Hematopoietic multipotent progenitor cell (in vitro differentiated cells): Measurements from ENCODE around the gene FFAR1. TPM values are rescaled to one million over a fixed set of nuclear protein-coding genes. Genes with fewer than 3 reads are reported as not detected.
"Not testable (repeated sequence)": the region's sequence is repeated elsewhere in the genome, so short reads cannot be mapped to it uniquely, and the experiment has no call there.

ENCODE experiments used
- DNase-seq, 3 donors: peaks; one replicate each; pipeline ENCODE4 v3.0.0-alpha.2; 2011 to 2015; ENCODE audit warnings: low read depth in 2 of 3, low spot score in 2 of 3
- total RNA-seq: library from RNA; depleted of rRNA; stranded (reverse); fragments of >200 nt; gene quantifications from one replicate; pipeline ENCODE4 v1.2.3, GENCODE V29; 2012

The FFAR1 gene
- total RNA-seq, 1 donor: 0.27 TPM

DNA sequence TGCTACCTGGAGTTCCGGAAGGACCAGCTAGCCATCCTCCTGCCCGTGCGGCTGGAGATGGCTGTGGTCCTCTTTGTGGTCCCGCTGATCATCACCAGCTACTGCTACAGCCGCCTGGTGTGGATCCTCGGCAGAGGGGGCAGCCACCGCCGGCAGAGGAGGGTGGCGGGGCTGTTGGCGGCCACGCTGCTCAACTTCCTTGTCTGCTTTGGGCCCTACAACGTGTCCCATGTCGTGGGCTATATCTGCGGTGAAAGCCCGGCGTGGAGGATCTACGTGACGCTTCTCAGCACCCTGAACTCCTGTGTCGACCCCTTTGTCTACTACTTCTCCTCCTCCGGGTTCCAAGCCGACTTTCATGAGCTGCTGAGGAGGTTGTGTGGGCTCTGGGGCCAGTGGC, 11.7 kb downstream of the FFAR1 start:
- not testable (repeated sequence) for DNase-seq

DNA sequence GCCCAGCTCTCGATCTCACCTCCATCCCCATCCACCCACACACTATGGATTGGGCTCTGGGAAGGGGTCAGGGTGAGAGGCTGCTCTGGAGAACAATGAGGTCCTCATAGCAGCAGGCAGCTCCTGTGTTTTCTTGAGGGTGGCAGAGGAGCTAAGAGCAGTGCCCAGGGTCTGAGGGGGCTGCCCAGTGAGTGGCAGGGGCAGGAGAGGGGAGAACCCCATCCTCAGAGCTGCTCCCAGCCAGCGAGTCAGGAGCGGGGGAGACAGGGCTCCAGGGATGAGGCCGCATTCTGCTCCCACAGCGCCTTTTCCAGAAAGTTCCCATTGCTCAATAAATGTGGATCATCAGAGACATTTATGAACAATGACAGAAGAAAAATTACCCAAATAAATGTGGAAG, 12.4 kb downstream of the FFAR1 start:
- DNase-seq: not testable (repeated sequence)

DNA sequence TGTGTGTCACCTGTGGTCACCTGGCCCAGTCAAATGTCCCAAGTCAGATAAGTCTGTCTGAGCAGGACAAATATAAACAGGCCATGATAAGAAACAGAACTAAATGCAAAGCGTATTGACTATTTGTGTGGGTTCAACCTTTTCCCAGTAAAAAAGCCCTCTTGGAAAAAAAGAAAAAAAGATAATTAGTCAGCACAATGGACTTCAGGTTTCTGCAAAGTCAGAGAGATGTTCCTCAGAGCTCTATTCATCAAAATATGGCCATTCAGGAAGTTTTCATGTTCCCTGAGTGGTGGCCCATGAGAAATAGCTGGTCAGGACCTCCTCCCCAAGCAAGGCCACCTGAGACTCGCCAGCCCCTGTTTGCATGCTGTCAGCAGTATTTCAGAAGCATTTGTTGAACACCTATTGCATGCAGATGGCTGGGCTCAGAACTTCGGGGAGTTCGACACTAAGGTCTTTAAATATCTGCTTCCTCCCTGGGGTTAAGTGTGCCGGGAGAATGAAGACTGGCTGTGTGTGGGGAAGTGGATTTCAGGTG, 13.2 kb downstream of the FFAR1 start:
- DNase-seq: no peak

DNA sequence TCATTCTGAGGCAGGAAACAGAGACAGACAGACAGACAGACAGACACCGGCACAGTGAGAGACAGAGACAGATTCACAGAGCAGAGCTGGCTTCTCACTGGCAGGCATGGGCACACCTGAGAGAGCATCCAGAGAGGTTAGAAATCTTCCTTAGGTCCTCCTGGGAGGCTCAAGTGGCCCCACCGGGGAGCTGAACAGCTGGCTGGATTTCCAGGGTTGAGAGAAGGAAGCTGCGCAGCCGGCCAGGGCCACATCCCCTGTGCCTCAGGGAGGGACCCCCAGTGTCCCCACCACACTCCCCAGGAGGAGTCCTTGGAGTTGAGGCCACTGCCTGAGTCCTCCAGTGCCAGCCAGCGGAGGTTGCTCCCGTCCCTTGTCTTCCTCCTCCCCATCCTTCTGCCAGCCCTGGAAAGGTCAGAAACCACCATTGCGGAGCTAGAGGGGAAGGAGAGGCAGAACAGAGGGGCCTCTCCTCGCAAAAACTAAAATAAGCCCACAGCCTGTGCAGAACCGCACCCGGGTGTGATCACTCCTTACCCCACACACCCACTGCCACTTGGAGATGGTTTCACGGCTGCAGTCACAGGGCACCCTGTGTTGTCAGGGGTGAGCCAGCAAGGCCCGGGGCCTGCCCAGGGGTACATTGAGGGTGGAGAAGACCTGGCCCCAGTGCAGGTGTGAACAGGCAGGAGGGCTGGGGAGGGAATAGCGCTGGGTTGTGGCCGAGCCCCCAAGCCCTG, 14.7 kb downstream of the FFAR1 start:
- no peak for DNase-seq

DNA sequence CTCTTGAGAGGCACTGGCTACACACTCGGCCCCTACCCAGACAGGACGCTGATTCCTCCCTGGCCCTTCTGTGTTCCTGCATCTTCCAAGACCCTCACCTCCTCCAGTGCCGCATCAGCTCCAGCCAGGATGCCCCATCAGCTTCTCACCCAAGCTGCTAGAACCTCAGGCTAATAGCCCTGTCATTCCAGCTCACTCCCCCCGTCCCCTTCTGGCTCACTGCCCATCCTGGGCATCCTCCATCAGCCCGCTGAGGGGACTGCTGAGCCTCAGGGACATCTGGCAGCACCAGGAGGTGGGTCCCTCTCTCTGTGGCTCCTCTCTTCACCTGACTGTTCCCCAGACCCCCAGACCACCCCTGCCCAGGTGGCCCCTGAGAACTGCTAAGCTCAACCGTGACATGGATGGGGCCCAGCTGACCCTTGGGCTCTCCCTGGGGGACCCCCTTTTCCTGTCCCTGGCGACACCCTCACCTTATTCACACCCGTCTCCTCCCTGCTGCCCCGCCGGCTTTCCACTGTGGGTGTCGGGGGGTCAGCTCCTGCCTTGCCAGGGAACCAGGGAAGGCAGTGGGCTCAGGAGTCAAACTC, 15.4 kb downstream of the FFAR1 start:
- no peak for DNase-seq

DNA sequence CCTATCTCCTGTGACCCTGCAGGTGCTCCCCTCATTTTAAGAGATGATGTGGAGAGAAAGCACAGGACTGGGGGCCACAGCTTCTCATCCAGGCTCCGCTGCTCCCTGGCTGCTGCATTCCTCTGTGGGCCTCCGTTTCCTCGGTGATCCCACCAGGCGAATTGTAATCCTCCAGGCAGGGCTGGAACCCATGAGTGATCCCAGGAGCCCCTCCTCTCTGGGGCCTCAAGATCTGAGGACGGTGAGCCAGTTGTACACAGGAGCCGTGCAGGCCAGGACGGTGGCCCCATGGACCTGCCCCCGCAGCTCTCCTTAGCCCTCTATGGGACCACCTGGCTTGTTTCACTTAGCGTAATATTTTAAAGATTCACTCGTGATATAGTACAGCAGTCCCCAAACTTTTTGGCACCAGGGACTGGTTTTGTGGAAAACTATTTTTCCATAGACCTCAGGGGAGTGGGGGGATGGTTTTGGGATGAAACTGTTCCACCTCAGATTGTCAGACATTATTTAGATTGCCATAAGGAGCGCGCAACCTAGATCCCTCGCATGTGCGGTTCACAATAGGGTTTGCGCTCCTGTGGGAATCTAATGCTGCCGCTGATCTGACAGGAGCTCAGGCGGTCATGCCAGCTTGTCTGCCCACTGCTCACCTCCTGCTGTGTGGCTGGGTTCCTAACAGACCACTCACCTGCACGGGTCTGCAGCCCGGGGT, 16.2 kb downstream of the FFAR1 start:
- no peak for DNase-seq

DNA sequence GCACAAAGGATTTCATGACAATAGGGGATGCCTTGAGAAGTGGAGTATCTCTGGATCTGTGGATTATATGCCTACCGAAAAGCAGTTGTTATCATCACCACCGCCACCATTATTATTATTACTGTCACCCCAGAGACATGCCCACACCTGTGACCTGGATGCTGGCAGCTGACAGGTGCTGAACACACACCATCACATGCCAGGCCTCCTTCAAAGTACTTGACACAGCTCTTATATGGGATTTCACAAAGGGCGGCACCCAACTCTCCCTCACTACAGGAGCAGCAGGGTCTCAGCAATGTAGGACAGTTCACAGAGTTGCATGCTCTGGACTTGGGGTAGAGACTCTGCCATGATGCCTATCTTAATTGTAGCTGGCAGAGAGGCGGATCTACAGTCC, 17.6 kb downstream of the FFAR1 start:
- no peak for DNase-seq

DNA sequence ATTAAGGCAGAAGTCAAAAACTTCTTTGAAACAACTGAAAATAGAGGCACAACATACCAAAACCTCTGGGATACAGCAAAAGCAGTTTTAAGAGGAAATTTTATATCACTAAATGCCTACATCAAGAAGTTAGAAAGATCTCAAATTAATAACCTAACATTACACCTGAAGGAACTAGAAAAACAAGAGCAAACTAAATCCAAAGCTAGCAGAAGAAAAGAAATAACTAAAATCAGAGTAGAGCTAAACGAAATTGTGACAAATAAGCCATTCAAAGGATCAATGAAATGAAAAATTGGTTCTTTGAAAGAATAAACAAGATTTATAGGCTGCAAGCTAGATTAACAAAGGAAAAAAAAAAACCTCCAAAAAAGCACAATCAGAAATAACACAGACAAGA, 20.7 kb downstream of the FFAR1 start:
- DNase-seq: no peak

DNA sequence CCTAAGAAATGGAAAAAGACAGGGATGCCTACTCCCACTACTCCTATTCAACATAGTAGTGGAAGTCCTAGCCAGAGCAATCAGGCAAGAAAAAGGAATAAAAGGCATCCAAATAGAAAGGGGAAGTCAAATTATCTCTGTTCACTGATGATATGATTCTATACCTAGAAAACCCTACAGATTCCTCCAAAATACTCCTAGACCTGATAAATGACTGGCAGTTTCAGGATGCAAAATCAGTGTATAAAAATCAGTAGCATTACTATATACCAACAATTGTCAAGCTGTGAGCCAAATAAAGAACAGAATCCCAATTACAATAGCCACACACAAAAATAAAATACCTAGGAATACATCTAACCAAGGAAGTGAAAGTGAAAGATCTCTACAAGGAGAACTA, 21.8 kb downstream of the FFAR1 start:
- DNase-seq: no peak

DNA sequence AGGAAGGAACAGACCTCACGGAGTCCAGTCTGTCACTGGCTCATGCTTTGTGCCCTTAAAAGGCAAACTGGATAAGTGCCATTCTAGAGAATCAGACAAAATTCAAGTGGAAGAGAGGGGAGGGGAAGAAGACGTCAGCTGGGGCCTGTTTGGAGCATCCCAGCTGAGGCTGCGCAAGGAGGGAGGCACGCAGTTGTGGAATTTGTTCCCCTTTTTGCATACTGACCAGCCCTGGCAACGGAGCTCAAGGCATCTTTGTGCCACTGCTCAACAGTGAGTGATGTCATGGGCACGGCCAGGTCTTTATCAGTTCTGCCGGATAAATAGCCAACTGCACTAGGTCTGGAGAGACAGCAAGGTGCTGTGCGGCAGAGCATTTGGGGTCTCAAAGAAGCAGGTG, 23.0 kb downstream of the FFAR1 start, which contains the start of gene GPR42:
TSS of gene GPR42 (plus strand) at position 347 of the 400 bp plus-strand sequence. CDS start 292 bp downstream, outside the sequence.
- DNase-seq: no peak

DNA sequence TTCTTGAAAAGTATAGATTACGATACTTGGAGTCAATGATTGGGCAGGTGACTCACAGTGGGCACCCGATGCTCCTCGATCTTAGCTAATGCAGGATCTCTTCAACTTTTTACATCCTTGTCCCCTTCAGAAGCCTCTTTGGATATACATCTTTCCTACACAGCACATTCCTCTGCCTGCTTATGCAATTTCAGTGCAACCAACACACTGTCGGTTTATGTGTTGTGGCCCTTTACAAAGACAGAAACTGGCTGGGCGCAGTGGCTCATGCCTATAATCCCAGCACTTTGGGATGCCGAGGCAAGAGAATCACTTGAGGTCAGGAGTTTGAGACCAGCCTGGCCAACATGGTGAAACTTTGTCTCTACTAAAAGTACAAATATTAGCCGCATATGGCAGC, 25.8 kb downstream of the FFAR1 start:
- DNase-seq: no peak

DNA sequence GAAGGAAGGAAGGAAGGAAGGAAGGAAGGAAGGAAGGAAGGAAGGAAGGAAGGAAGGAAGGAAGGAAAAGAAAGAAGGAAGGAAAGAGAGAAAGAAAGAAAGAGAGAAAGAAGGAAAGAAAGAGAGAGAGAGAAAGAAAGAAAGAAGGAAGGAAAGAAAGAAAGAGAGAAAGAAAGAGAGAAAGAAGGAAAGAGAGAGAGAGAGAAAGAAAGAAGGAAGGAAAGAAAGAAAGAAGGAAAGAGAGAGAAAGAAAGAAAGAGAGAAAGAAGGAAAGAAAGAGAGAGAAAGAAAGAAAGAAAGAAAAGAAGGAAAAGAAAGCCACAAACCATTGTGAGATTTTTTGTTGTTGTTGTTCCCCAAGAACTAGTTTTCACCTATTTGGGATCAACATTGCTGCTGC, 26.3 kb downstream of the FFAR1 start:
- DNase-seq: not testable (repeated sequence)

DNA sequence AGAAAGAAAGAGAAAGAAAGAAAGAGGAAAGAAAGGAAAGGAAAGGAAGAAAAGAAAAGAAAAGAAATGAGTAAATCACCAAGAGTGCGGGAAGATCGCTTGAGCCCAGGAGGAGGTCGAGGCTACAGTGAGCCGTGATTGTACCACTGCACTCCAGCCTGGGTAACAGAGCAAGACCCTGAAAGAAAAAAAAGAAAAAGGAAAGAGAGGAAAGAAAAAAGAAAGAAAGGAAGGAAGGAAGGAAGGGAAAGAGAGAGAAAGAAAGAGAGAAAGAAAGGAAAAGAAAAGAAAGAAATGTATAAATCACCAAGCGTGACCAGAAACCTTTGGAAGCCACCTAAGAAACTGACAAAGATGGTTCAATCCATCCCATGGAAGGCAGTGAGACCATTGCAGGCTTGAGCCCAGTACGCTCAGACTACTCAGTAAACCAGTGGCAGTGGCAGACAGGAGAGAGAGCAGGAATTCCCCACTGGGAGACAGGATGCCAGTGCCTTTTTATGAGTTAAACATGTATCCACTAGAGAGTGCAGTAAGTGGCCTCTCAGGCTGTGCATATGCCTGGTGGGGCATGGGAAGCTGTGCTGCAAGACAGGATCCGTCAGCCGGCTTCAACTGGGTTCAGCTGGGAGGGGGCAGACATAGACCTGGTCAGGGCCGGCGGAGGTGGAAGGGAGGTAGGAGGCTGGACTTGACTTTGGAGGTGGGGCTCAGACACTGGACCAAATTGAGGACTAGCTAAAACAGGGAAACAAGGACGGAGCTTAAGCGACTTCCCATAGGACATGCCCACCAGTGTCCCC, 28.0 kb downstream of the FFAR1 start:
- no peak for DNase-seq

DNA sequence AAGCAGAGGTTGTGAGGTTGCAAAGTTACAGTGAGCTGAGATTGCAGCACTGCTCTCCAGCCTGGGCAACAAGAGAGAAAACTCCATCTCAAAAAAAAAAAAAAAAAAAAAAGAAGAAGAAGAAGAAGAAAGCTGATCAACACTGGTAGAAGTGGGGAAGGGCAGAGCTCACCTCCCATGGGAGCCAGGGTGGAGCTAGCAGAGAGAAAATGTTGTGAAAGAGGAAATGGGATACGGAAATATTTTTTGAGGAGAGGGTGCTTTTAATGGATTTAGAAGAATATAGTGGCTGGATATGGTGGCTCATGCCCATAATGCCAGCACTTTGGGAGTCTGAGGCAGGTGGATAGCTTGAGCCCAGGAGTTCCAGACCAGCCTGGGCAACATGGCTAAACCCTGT, 30.0 kb downstream of the FFAR1 start:
- DNase-seq: no peak

DNA sequence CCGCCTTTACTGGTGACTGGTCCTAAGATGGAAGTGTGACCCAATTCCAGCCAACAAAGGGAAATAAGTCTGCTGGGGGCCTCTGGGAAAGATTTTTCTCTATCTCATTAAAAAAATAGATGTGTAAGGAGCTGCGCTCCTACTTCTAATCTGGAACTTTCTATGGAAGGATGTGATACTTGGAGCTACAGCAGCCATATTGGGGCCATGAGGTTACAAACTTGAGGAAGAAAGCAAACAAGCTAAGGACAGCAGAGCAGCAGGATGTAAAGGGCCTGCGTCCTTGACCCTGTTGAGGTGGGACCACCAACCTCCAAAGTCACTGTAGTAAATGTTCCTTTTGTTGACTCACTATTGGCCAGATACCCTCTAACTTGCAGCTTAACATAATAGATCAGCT, 30.7 kb downstream of the FFAR1 start:
- DNase-seq: no peak

DNA sequence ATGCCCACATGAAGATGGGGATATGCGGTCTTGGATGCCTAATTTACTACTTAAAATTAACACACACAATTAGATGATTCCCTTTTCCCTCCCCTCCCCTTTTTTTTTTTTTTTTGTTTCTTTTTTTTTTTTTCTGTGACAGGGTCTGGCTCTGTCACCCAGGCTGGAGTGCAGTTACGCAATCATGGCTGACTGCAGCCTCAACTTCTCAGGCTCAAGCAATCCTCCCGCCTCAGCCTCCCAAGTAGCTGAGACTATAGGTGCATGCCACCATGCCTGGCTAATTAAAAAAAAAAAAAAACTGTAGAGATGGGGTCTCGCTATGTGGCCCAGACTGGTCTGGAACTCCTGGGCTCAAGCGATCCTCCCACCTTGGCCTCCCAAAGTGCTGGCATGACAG, 31.8 kb downstream of the FFAR1 start:
- not testable (repeated sequence) for DNase-seq

DNA sequence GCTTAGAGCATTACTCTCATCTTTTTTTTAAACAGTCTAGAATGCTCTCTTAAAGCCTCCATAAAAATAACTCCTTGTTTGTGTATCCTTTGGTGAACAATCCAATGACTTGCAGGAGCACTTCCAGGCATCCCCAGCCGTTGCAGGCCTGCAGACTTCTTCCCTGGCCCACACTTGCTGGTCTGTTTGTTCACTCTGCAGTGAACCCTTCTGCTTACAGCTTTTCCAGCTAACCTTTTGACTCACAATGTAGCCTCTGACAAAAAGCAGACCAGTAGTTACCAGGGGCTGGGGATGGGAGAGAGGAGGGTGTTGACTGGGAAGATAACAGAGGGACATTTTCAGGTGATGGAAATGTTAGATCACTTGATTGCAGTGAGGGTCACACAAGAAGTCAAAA, 32.3 kb downstream of the FFAR1 start:
- no peak for DNase-seq

DNA sequence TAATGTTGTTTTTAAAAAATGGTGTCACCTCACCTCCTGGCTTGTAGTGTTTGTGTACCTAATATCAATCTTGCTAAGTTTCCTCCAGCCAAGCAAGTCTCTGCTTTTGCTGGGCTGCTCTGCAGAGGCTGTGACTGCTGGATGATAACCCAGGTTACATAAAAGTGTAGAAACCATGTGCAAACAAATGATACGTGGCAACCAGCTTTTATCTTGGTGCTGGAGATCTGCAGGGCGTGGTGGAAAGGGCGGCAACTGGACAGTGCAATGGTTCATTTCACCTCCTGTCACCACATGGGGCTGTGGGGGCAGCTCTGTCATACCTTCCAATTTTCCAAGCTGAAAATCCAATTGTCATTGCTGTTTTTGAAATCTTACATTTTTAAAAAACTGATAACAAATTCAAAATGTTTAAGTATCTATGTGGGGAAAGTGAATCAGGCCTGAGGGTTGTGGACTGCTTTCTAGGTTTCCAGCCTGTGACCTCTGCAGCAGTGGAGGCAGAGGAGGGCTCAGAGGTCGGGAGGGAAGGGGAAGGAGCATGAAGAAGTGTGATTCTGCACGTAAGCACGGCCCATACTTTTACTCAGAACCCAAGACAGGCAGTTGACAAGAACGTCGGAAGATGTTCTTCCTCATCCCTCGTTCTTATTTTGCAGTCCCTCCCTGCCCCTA, 32.9 kb downstream of the FFAR1 start:
- DNase-seq: no peak

DNA sequence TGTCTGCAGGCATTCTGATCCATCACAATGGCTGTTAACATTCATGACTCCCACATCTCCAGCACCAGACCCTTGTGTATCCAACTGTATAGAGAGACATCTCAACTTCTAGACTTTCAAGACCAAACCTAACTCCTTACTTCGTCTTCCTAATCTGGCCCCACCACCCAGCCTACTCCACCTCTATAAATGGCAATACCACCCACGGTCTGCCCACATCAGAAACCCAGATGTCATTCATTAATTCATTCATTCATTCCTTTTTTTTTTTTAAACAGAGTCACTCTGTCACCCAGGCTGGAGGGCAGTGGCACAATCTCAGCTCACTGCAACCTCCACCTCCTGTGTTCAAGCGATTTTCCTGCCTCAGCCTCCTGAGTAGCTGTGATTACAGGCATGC, 33.6 kb downstream of the FFAR1 start:
- DNase-seq: no peak

DNA sequence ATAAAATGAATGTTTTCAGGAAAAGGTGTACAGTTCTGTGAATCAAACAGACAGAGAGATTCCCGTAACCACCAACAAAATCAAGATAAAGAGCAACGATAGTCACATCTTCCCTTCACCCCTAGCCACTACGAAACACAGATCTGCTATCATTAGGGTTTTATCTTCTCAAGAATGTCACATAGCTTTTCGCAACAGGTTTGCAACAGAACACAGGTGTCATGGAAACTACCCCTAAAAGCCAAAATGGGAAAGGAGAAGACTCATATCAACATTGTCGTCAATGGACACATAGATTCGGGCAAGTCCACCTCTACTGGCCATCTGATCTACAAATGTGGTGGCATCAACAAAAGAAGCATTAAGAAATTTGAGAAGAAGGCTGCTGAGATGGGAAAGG, 34.2 kb downstream of the FFAR1 start:
- no peak for DNase-seq
